GM12865 (cell line): ENCODE measurements around the gene PXK.

Experiments
- DNase-seq: peaks from one replicate; pipeline ENCODE4 v3.0.0; 2010; ENCODE audit warnings: low read depth
- H3K4me3 ChIP-seq: 2 replicates; pipeline ENCODE4 v1.5.1; 2011; ENCODE audit warnings: mild to moderate bottlenecking, low read depth, low read length, control low read depth
- TF ChIP-seq, protein P1 (sequence below): IDR thresholded peaks from 2 replicates; pipeline ENCODE4 v1.5.1; 2011; ENCODE audit warnings: low read length, control low read depth, low read depth, inconsistent platforms; ENCODE audit not compliant: insufficient read depth; ENCODE audit errors: missing control alignments

Gene PXK

DNA sequence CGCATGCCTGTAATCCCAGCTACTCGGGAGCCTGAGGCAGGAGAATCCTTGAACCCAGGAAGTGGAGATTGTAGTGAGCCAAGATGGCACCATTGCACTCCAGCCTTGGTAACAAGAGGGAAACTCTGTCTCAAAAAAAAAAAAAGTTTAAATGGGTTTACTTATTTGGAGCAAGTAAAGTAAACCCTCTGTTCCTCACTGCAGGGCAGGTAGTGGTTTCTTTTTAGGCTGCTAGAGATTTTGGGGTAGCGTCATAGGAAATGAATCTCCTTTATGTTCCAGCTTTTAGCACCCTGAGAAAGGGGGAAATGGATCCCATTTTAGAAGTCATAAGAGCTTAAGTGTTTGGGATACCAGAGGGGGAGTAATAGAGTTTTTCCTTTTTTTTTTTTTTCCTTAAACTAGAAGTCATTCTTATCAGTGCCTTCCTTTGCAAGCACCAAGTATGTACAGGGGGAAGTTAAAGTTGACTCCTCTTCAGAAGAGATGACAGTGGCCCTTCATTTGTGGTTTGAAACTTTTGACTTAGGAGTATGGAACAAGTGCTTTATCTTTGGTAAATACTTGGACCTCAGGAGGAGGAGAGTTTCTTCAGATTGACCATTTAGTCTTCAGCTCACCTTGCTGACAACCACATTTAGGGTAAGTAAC lies 8.0 kb downstream of the PXK start:
- TF ChIP-seq, protein P1, sequence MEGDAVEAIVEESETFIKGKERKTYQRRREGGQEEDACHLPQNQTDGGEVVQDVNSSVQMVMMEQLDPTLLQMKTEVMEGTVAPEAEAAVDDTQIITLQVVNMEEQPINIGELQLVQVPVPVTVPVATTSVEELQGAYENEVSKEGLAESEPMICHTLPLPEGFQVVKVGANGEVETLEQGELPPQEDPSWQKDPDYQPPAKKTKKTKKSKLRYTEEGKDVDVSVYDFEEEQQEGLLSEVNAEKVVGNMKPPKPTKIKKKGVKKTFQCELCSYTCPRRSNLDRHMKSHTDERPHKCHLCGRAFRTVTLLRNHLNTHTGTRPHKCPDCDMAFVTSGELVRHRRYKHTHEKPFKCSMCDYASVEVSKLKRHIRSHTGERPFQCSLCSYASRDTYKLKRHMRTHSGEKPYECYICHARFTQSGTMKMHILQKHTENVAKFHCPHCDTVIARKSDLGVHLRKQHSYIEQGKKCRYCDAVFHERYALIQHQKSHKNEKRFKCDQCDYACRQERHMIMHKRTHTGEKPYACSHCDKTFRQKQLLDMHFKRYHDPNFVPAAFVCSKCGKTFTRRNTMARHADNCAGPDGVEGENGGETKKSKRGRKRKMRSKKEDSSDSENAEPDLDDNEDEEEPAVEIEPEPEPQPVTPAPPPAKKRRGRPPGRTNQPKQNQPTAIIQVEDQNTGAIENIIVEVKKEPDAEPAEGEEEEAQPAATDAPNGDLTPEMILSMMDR = no peak

GRCh38 chr3:58341376-58341775 lies 8.7 kb downstream of the PXK start:
- TF ChIP-seq, protein P1 = no peak
- no peak overlapping the region for H3K4me3 ChIP-seq
- no peak for DNase-seq

More for the DNA sequence above, 8.0 kb downstream of the PXK start:
- no peak overlapping the region for H3K4me3 ChIP-seq
- no peak for DNase-seq

- DNase-seq = no peak
- TF ChIP-seq, protein P1 = no peak
- no peak overlapping the region for H3K4me3 ChIP-seq
These were observed 10.0 kb downstream of the PXK start for GRCh38 chr3:58342676-58343075.

- H3K4me3 ChIP-seq = no peak overlapping the region
- DNase-seq = no peak
- TF ChIP-seq, protein P1 = no peak
These were observed 12.8 kb downstream of the PXK start for GRCh38 chr3:58345457-58345856.

GRCh38 chr3:58346368-58346767 lies 13.7 kb downstream of the PXK start:
- TF ChIP-seq, protein P1 = no peak
- no peak for DNase-seq
- no peak overlapping the region for H3K4me3 ChIP-seq

DNA sequence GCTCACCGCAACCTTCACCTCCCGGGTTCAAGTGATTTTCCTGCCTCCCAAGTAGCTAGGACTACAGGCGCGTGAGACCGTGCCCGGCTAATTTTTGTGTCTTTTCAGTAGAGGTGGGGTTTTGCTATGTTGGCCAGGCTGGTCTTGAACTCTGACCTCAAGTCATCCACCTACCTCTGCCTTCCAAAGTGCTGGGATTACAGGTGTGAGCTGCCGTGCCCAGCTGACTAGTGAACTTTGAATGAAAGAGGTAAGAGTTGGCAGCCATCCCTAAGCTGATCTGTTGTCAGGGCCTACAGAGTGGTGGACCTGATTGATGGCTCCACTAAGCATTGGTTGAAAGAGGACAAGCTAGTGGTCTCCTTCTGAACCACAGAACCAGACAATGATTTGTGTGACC lies 15.3 kb downstream of the PXK start:
- no peak overlapping the region for H3K4me3 ChIP-seq
- TF ChIP-seq, protein P1 = no peak
- DNase-seq = no peak
